Measurements from ENCODE around the gene PZP. TPM values are rescaled to one million over a fixed set of nuclear protein-coding genes. Genes with fewer than 3 reads are reported as not detected.
"Not testable (repeated sequence)": the region's sequence is repeated elsewhere in the genome, so short reads cannot be mapped to it uniquely, and the experiment has no call there.

Gene PZP
- total RNA-seq, 1 experiment from 2014 or later = not detected

GRCh38 chr12:9143929-9144729, 64.1 kb downstream of the PZP start:
- H3K27ac Mint-ChIP-seq (ENCODE audit: unreplicated experiment) = peak overlapping the region; percentile 1
- TF ChIP-seq CTCF (IDR thresholded peaks at IDR 0.05; ENCODE audit: insufficient read depth in 1 of 2, low read depth in 1 of 2, low read length in 1 of 2, severe bottlenecking in 1 of 2, unreplicated experiment in 1 of 2) = no peak
- H3K4me3 ChIP-seq (ENCODE audit: low read depth, low read length) = no peak overlapping the region
- H3K4me1 Mint-ChIP-seq (ENCODE audit: low read depth, unreplicated experiment) = peaks cover 15% of the 10 kb centered on the region
- no TSS peak for BruUV-seq (replicated peaks)
- H3K4me3 Mint-ChIP-seq (ENCODE audit: unreplicated experiment) = no peak overlapping the region
- H3K36me3 ChIP-seq (ENCODE audit: control insufficient read depth, insufficient read depth, low read length) = no peaks in the 10 kb centered on the region; the same call in 1 of the 2 replicates
- POLR2A ChIA-PET = no interaction called here
- intact Hi-C loops (cut with micrococcal nuclease; ENCODE audit: unreplicated experiment) = no loop called here
- peaks cover 13% of the 10 kb centered on the region for H3K4me1 ChIP-seq
- no peaks in the 10 kb centered on the region for H3K27me3 ChIP-seq (replicated peaks; ENCODE audit: control insufficient read depth, insufficient read depth, low read length)
- peaks cover 11% of the 10 kb centered on the region for H3K36me3 Mint-ChIP-seq (ENCODE audit: insufficient read depth, unreplicated experiment)
- no peaks in the 10 kb centered on the region for H3K27me3 Mint-ChIP-seq (ENCODE audit: insufficient read depth, unreplicated experiment)
- DNase-seq = no peak
- CTCF ChIA-PET = no interaction called here
- peaks cover 61% of the 10 kb centered on the region for H3K9me3 ChIP-seq
- peaks cover 66% of the 10 kb centered on the region for H3K9me3 Mint-ChIP-seq (ENCODE audit: unreplicated experiment)

DNA sequence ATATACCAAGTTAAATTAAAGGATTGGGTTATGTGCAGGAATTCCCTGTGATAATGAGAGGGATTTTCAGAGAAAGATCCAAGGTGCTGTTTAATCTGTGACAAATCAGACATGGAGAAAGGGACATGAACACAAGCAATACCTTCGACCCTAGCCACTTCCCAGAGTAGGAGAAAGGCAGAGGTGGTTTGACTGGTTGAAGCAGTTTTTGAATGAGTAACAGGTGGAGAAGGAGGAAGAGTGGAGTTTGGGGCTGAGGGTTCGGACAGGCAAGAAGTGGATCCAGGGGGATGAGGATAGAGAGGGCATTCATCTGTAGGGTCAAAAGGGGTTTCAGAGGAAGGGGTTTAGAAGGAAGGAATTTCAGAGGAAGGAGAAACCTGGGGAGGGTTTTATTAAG, 65.1 kb downstream of the PZP start:
- H3K9me3 Mint-ChIP-seq (ENCODE audit: unreplicated experiment) = peaks cover 67% of the 10 kb centered on the region
- H3K4me1 Mint-ChIP-seq (ENCODE audit: low read depth, unreplicated experiment) = peaks cover 15% of the 10 kb centered on the region

GRCh38 chr12:9139588-9140290, 68.5 kb downstream of the PZP start:
- peak; percentile 37 to 68 for DNase-seq
- H3K4me3 ChIP-seq (ENCODE audit: low read depth, low read length); H3K36me3 Mint-ChIP-seq (ENCODE audit: insufficient read depth, unreplicated experiment); intact Hi-C loops (cut with micrococcal nuclease; ENCODE audit: unreplicated experiment); POLR2A ChIA-PET; BruUV-seq (replicated peaks); CTCF ChIA-PET; H3K27me3 Mint-ChIP-seq (ENCODE audit: insufficient read depth, unreplicated experiment); H3K36me3 ChIP-seq (ENCODE audit: control insufficient read depth, insufficient read depth, low read length); H3K27me3 ChIP-seq (replicated peaks; ENCODE audit: control insufficient read depth, insufficient read depth, low read length): not testable (repeated sequence)
- Histone ChIP-seq H3K4me1 (peaks cover 14% of the 10 kb centered on the region), H3K9me3 (peaks cover 60% of the 10 kb centered on the region)
- H3K4me3 Mint-ChIP-seq (ENCODE audit: unreplicated experiment) = peak overlapping the region; percentile 22
- H3K9me3 Mint-ChIP-seq (ENCODE audit: unreplicated experiment) = peaks cover 64% of the 10 kb centered on the region
- peak overlapping the region; percentile 49 for H3K27ac Mint-ChIP-seq (ENCODE audit: unreplicated experiment)
- H3K4me1 Mint-ChIP-seq (ENCODE audit: low read depth, unreplicated experiment) = peaks cover 13% of the 10 kb centered on the region

More for the DNA sequence above, 65.1 kb downstream of the PZP start:
- CTCF ChIA-PET = no interaction called here
- intact Hi-C loops (cut with micrococcal nuclease; ENCODE audit: unreplicated experiment) = no loop called here
- peaks cover 66% of the 10 kb centered on the region for H3K9me3 ChIP-seq
- no peak for TF ChIP-seq CTCF (IDR thresholded peaks at IDR 0.05; ENCODE audit: insufficient read depth in 1 of 2, low read depth in 1 of 2, low read length in 1 of 2, severe bottlenecking in 1 of 2, unreplicated experiment in 1 of 2)
- H3K36me3 ChIP-seq (ENCODE audit: control insufficient read depth, insufficient read depth, low read length) = no peaks in the 10 kb centered on the region; the same call in 1 of the 2 replicates
- Mint-ChIP-seq H3K36me3 (ENCODE audit: insufficient read depth, unreplicated experiment) (peaks cover 11% of the 10 kb centered on the region), H3K27me3 (ENCODE audit: insufficient read depth, unreplicated experiment) (no peaks in the 10 kb centered on the region), H3K4me3 (ENCODE audit: unreplicated experiment) (peak overlapping the region; percentile 4), H3K27ac (ENCODE audit: unreplicated experiment) (peak overlapping the region; percentile 8)
- no peak overlapping the region for H3K4me3 ChIP-seq (ENCODE audit: low read depth, low read length)
- no peak for DNase-seq
- POLR2A ChIA-PET = no interaction called here
- no peaks in the 10 kb centered on the region for H3K27me3 ChIP-seq (replicated peaks; ENCODE audit: control insufficient read depth, insufficient read depth, low read length)
- H3K4me1 ChIP-seq = peaks cover 13% of the 10 kb centered on the region
- BruUV-seq (replicated peaks) = no TSS peak

All from Caco-2 (cell line).